ENCODE results near the gene SNX7. TPM values are rescaled to one million over a fixed set of nuclear protein-coding genes. Genes with fewer than 3 reads are reported as not detected.

Gene SNX7, protein sequence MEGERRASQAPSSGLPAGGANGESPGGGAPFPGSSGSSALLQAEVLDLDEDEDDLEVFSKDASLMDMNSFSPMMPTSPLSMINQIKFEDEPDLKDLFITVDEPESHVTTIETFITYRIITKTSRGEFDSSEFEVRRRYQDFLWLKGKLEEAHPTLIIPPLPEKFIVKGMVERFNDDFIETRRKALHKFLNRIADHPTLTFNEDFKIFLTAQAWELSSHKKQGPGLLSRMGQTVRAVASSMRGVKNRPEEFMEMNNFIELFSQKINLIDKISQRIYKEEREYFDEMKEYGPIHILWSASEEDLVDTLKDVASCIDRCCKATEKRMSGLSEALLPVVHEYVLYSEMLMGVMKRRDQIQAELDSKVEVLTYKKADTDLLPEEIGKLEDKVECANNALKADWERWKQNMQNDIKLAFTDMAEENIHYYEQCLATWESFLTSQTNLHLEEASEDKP
- total RNA-seq = 1 to 10 TPM in 3 of 4 donors, under 1 TPM in 1; 0.75 to 3.3 (median 2.4) TPM

DNA sequence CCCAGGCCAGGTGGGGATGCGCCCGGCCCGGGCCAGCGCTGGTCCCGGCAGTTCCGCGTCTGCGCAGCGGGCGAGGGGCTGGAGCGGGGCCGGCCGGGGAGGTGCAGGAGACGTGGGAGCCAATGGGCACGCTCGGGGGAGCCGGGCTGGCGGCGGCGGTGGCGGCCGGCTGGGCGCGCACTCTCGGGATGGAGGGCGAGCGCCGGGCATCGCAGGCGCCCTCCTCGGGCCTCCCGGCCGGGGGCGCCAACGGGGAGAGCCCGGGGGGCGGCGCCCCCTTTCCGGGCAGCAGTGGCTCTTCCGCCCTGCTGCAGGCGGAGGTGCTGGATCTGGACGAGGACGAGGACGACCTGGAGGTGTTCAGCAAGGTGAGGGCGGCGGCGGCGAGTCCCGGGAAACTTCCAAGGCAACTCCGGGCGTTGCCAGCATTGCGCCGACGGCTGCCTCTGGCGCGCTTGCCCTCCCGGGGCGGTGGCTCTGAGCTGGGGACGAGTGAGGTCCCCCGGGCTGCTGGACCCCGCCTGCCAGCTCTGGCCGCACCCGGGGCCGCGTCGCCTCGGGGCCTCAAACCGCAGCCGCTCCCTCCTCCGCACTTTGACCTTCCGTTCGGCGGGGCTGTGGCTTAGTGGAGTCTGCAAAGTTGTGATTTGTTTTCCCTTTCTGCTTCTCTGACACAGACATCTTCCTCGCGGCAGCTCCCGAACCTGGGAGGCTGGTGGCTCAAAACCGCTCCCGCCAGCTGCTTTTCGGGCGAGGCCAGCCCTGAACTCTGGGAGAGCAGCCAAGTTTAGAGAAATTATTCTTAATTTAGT, at the start of gene SNX7:
Gene SNX7 (plus strand): TSS at position 178 of the 812 bp plus-strand sequence. CDS start 11 bp downstream, at position 189.
- peaks cover 5 to 7% of the 10 kb centered on the region in 2 donors for H3K4me1 ChIP-seq
- H3K9me3 ChIP-seq = no peaks in the 10 kb centered on the region
- ATAC-seq (peak; percentile 73 to 76), DNase-seq (peak; percentile 30 to 47)
- H3K27ac ChIP-seq = peak within 1 kb of the TSS; percentile 48 to 80 (median 62)
- no peaks in the 10 kb centered on the region for H3K36me3 ChIP-seq
- in situ Hi-C loops (cut with MboI; ENCODE audit: low sequenced_read_pairs in 4 of 4) (no loop called here), intact Hi-C loops (cut with DNase I; ENCODE audit: low total_unique reads) (no loop called here)
- peak within 1 kb of the TSS; percentile 62 to 81 (median 70) for H3K4me3 ChIP-seq
- H3K27me3 ChIP-seq = peaks cover 6 to 13% (median 6%) of the 10 kb centered on the region in 3 donors
- TF ChIP-seq POLR2A (IDR thresholded peaks at IDR 0.05) = peak in 1 of 2 donors; percentile 41
- TF ChIP-seq, protein P1, sequence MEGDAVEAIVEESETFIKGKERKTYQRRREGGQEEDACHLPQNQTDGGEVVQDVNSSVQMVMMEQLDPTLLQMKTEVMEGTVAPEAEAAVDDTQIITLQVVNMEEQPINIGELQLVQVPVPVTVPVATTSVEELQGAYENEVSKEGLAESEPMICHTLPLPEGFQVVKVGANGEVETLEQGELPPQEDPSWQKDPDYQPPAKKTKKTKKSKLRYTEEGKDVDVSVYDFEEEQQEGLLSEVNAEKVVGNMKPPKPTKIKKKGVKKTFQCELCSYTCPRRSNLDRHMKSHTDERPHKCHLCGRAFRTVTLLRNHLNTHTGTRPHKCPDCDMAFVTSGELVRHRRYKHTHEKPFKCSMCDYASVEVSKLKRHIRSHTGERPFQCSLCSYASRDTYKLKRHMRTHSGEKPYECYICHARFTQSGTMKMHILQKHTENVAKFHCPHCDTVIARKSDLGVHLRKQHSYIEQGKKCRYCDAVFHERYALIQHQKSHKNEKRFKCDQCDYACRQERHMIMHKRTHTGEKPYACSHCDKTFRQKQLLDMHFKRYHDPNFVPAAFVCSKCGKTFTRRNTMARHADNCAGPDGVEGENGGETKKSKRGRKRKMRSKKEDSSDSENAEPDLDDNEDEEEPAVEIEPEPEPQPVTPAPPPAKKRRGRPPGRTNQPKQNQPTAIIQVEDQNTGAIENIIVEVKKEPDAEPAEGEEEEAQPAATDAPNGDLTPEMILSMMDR (IDR thresholded peaks at IDR 0.05 in 4 of 5, conservative IDR thresholded peaks at IDR 0.05 in 1 of 5) = no peak

DNA sequence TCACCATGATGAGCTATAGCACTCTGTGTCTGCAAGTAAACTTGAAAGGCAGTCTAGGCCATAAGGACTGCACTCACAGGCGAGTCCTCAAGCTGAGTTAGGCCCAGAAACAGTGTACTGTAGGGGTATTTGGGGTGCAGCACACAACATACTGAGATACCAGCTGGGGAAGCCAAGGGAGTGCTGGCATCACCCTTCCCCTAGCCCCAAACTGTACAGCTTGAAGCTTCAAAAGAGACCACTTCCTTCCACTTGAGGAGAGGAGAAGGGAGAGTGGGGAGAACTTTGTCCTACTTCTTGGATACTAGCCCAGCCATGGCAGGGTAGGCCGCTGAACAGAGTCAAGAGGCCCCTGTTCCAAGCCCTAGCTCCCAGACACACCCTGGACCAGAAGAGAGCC, 24.2 kb upstream of the SNX7 start:
- H3K27me3 ChIP-seq = no peaks in the 10 kb centered on the region
- in situ Hi-C loops (cut with MboI; ENCODE audit: low sequenced_read_pairs in 4 of 4) = no loop called here
- no peaks in the 10 kb centered on the region for H3K36me3 ChIP-seq
- H3K4me3 ChIP-seq = no peak overlapping the region
- TF ChIP-seq, protein P1 (IDR thresholded peaks at IDR 0.05 in 4 of 5, conservative IDR thresholded peaks at IDR 0.05 in 1 of 5) = no peak
- TF ChIP-seq POLR2A (IDR thresholded peaks at IDR 0.05) = no peak
- intact Hi-C loops (cut with DNase I; ENCODE audit: low total_unique reads) = no loop called here
- DNase-seq (no peak), ATAC-seq (no peak)
- H3K9me3 ChIP-seq = no peaks in the 10 kb centered on the region
- H3K27ac ChIP-seq = no peak overlapping the region
- H3K4me1 ChIP-seq = no peaks in the 10 kb centered on the region

DNA sequence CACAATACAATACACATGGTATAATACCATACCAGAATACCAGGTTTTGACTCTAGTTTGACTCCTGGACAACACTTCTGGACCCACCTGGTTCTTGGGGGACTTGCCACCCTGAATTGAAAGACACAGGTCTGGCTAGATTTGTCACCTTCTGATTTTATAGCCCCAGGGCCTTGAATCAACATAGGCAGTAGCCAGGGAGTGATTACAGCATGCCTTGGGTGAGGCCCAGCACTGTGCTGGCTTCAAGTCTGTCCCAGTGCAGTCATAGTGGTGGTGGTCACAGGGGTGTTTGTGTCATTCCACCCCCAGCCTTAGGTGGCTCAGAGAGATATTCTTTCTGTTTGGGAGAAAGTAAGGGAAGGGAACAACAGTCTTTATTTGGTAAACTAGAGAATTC, 23.3 kb upstream of the SNX7 start:
- no peaks in the 10 kb centered on the region for H3K9me3 ChIP-seq
- DNase-seq = no peak
- in situ Hi-C loops (cut with MboI; ENCODE audit: low sequenced_read_pairs in 4 of 4) (no loop called here), intact Hi-C loops (cut with DNase I; ENCODE audit: low total_unique reads) (no loop called here)
- no peak overlapping the region for H3K27ac ChIP-seq
- H3K36me3 ChIP-seq = no peaks in the 10 kb centered on the region
- H3K4me1 ChIP-seq = no peaks in the 10 kb centered on the region
- no peaks in the 10 kb centered on the region for H3K27me3 ChIP-seq
- TF ChIP-seq, protein P1 (IDR thresholded peaks at IDR 0.05 in 4 of 5, conservative IDR thresholded peaks at IDR 0.05 in 1 of 5) = no peak
- no peak for TF ChIP-seq POLR2A (IDR thresholded peaks at IDR 0.05)
- no peak overlapping the region for H3K4me3 ChIP-seq
- ATAC-seq = no peak

DNA sequence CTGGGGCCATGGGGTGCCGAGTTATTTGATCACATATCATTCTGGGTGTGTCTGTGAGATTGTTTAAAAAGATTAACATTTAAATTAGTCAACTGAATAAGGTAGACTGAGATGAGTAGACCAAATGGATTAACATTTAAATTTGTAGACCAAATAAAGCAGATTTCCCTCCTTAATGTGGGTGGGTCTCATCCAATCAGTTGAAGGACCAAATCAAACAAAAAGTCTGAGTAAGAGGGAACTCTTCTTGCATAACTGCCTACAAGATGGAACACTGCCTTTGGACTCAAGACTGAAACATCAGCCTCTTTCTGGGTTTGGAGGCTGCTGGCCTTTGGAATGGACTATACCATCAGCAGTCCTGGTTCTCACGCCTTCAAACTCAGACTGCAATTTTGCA, 17.0 kb upstream of the SNX7 start:
- TF ChIP-seq, protein P1 (IDR thresholded peaks at IDR 0.05 in 4 of 5, conservative IDR thresholded peaks at IDR 0.05 in 1 of 5) = no peak
- no peak for TF ChIP-seq POLR2A (IDR thresholded peaks at IDR 0.05)
- in situ Hi-C loops (cut with MboI; ENCODE audit: low sequenced_read_pairs in 4 of 4) (no loop called here), intact Hi-C loops (cut with DNase I; ENCODE audit: low total_unique reads) (no loop called here)
- ATAC-seq (no peak), DNase-seq (no peak)
- H3K36me3 ChIP-seq = no peaks in the 10 kb centered on the region
- H3K27ac ChIP-seq = no peak overlapping the region
- H3K4me3 ChIP-seq = no peak overlapping the region
- H3K9me3 ChIP-seq = no peaks in the 10 kb centered on the region
- H3K27me3 ChIP-seq = no peaks in the 10 kb centered on the region
- no peaks in the 10 kb centered on the region for H3K4me1 ChIP-seq
